HG03354 (cell line): ENCODE data around the gene A2ML1.
"Not testable (repeated sequence)": the region's sequence is repeated elsewhere in the genome, so short reads cannot be mapped to it uniquely, and the experiment has no call there.

Source experiments
- ATAC-seq: cut with Tn5 transposase; IDR thresholded peaks from one replicate; pipeline ENCODE4 v1.9.1; 2021; ENCODE audit warnings: mild to moderate bottlenecking; ENCODE audit not compliant: unreplicated experiment, poor library complexity, severe bottlenecking

A2ML1 gene

DNA sequence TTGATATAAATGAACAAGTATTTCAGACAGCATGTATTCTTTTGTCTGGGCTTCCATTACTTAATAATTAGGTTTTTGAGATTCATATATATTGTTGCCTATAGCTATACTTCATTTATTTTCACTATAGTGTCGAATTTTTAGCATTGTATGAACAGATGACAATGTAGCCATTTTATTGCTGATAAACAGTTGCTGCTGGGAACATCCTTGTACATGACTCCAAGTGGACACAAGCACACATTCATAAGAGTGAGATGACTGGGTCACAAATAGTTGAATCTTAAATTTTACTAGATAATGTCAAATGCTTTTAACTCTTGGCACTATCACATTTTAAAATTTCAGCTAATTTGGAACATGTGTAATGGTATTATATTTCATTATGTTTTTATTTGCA is 72.6 kb downstream of the A2ML1 start:
- no peak for ATAC-seq

DNA sequence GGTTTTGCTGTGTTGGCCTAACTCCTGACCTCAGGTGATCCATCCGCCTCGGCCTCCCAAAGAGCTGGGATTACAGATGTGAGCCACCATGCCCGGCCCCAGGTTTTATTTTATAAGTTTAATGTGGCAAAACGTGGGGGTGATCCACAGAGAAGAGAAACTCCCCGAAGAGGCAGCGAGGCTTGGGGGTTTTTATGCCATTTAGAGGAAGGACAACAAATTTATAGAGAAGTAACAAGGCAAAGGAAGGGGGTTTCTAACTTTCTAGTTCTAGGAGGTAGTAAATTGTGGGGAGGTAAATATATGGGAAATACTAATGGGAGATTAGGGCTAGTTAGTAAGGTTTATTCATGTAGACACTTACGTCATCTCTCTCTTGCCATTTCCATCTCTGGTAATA is 74.7 kb downstream of the A2ML1 start:
- ATAC-seq = no peak

DNA sequence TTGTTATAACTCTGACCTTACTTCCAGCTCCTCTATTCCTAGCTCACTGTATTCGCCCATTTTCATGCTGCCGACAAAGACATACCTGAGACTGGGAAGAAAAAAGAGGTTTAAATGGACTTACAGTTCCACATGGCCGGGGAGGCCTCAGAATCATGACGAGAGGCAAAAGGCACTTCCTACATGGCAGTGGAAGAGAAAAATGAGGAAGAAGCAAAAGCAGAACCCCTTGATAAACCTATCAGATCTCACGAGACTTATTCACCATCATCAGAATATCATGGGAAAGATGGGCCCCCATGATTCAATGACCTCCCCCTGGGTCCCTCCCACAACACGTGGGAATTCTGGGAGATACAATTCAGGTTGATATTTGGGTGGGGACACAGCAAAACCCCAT is 77.4 kb downstream of the A2ML1 start:
- ATAC-seq = no peak

DNA sequence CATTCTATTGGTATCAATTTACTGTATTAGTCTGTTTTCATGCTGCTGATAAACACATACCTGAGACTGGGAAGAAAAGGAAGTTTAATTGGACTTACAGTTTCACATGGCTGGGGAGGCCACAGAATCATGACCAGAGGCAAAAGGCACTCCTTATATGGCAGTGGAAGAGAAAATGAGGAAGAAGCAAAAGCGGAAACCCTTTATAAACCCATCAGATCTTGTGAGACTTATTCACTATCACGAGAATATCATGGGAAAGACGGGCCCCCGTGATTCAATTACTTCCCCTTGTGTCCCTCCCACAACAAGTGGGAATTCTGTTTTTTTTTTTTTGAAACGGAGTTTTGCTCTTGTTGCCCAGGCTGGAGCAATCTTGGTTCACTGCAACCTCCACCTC is 80.3 kb downstream of the A2ML1 start:
- not testable (repeated sequence) for ATAC-seq

DNA sequence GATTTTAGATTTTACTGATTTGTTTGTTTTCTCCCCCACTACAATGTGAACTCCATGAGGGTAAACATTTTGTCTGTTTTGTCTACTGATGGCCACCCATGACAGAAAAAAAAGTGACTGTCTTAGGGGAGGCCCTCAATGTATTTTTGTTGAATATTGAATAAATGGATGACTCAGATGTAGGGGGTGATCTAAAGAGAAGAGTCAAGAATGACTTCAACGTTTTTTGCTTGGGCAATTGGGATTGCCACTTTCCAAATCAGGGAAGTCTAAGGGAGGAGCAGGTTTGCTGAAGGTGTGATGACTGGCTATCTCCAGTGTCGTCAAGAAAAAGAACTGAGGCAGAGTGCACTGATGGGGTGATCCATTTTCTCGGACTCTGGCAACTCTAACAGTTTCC is 81.2 kb downstream of the A2ML1 start:
- ATAC-seq = no peak

GRCh38 chr12:8904665-8905064 is 82.2 kb downstream of the A2ML1 start:
- ATAC-seq = no peak

DNA sequence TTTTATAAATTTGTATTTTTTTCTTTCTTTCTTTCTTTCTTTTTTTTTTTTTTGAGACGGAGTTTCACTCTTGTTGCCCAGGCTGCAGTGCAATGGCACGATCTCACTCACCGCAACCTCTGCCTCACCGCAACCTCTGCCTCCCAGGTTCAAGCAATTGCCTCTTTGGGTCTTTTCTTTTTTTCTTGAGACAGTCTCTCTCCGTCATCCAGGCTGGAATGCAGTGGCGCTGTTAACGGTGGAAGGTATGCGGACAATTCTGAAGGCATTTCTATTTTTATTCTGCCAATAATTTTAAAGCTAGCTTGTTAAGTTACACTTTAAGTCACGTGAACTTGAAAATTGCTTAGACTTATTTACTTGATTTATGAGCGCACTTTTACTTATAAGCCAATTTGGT is 83.1 kb downstream of the A2ML1 start:
- no peak for ATAC-seq

- ATAC-seq = no peak
Measured at GRCh38 chr12:8906266-8907180, 84.1 kb downstream of the A2ML1 start.

DNA sequence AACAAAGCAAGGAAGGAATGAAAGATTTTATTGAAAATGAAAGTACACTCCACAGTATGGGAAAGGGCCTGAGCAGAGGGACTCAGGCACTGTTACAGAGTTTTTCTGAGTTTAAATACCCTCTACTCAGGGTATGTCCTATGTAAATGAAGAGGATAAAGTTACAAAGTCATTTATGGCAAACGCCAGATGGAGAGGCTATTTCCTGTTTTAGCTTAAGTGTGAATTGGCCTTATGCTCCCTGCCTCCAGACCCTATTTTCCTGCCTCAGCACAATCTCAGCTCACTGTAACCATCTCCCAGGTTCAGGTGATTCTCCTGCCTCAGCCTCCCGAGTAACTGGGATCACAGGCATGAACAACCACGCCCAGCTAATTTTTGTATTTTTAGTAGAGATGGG is 85.1 kb downstream of the A2ML1 start:
- no peak for ATAC-seq

DNA sequence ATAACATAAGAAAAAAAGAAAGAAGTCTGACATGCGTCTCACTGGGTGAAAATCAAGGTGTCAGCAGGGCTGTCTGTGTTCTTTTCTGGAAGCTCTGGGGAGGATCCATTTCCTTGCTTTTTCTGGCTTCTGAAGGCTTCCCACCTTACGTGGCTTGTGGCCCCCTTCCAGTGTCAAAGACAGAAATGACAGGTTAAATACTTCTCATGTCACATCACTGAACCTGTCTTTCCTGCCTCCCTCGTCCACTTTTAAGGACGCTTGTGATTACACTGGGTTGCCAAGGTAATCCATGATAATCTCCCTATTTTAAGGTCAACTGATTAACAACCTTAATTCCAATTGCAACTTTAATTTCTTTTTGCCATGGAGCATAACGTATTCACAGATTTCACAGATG is 87.3 kb downstream of the A2ML1 start:
- no peak for ATAC-seq

GRCh38 chr12:8911606-8912268 is 89.3 kb downstream of the A2ML1 start:
- no peak for ATAC-seq

DNA sequence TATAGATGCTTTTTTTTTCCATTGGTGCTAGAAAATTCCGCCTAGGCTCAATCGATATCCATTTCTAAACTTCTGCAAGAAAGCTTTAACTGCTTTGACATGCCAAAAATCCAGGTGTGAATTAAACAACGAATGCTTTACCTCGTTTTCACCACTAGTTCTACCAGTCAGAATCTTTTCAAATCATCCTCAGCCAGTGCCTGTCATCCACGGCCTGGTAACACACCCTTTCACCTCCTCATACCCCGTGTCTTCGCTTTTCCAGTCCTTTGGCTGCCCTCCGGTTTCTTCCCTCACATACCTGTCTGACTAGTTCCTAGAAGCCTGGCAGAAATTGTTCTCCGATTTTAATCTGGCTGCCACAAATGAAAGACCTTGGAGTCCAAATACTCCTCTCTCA is 90.5 kb downstream of the A2ML1 start:
- no peak for ATAC-seq

DNA sequence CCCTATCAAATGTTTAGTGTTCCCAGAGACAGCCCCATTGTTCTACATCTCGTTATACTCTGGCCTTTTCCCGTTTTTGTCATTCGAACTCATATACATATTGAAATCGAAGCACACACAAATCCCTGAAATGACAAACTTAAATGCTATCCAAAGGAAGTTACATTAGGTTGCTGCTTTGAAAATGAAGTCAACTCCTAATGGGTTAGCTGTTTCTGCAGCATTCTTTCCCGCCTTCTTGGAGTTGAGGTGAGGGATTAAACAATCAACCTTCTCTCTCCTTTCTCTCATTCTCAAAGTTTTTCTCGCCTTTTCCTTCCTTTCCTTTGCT is 91.2 kb downstream of the A2ML1 start:
- ATAC-seq = no peak

DNA sequence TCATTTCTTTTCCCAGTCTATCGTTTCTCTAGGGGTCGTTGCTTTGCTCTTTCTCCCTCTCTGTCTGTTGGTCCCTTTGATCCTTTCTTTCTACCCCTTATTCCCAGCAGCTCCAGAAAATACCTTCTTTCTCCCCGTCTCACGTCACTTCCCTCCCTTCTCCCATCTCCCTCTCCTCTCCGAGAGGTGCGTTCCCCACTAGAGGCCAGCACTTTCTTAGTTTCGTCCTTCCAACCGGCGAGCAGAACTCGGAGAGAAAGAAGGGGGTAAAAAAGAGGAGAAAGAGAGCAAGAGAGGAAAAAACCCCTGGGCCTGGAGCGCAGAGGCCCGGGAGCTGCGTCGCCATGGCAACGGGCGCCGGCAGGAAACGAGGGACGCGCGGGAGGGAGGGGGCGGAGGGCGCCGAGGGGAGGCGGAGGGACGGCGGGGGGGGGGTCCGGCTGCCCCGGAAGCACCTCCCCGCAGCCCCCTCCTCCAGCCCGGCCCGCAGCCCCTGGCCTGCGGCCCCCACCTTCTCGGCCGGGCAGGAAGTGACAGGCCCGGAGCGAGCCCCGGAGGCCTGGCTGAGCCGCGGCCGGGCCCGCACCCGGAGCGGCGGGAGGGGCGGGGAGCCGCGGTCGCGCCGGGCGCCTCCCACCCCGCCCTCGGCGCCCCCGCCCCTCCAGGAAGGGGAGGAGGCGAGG is 91.8 kb downstream of the A2ML1 start, which contains the start of gene PHC1:
PHC1 (plus strand) TSS at position 477 of the 683 bp plus-strand sequence. CDS start 3,169 bp downstream, outside the sequence.
- peak; percentile 71 for ATAC-seq

DNA sequence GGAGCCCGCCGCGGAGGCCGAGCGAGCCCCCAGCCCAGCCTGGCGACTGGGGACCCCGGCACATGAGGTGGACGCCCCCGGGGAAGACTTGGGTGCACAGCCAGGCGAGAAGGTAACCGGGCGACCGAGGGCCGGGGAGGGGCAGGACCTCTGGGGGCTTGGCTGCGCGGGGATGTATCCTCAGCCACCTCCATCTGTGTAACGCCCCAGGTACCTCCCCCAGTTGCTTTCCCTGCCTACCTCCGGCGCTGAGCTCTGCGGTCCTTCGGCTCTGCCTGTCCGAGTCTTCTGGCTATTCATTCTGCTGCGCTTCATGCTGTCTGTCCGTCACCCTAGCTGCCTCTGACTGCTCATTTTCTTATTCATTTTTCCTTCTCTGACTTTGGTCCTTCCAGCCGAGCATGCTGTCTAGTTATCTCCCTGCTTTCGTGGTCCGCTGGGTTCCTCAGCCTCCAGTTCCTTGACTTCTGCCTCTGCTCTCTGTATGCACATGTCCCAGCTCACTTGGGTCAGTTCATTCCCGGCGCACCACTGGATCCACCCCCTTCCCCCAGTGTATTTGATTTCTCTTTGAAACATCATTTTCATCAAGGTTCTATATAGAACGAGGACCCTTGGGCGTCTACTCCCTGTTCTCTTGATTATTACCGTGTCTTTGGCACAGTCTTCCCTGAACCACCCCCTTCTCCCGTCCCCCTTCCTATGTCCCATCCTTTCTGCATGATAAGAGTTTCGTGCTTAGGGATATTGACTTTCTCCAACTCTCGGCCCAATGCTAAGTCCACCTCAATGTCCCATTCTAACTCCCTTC is 92.5 kb downstream of the A2ML1 start:
- peak; percentile 77 for ATAC-seq

DNA sequence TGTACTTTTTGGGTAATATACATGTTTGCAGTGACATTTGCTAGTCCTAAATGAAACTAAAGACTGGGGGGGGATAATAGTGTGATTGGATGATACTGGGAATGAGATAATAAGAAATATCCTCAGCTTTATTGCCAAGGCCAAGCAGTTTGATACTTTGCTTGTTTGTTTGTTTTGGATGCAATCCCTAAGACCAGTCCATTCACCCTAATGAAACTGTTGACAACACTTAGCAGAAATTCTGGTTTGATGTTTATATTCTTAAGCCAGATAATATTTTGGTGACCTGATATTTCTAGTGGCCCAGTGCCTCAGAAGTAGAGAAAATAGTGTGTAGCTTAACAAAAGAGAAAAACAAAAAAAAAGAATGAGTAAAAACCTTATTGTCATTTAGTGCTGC is 93.7 kb downstream of the A2ML1 start:
- ATAC-seq = no peak

GRCh38 chr12:8917031-8917430 is 94.6 kb downstream of the A2ML1 start:
- no peak for ATAC-seq

DNA sequence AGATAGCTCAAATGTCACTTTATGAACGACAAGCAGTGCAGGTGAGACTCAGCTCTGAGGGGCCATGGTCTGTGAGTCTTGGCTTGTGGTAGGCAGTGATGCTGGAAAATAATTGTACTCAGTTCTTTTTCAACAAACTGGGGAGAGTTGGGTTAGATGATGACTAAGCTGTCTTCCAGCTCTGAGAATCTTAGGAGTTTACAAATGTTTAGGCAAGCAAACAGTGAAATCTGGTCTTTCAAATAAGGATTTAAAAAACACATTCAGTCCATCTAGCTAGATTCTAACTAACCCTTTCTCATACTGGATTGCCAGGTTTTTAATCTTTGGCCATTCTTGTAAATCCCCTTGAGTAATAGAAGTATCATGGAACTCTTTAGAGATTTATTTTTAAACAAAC is 95.3 kb downstream of the A2ML1 start:
- ATAC-seq = no peak

DNA sequence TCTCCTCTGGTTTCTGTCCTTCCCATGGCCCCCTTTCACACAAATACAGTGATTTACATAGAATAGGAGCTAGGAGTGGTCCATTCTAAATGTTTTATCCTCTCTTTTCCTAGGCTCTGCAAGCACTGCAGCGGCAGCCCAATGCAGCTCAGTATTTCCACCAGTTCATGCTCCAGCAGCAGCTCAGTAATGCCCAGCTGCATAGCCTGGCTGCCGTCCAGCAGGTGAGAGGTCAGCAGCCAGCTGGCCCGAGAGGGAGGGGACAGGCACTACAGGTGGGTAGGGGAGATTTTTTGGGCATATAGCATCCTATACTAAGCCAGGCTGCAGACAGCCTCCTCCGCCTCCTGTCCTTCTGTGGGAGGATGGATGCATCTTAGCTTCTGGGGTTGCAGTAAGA is 97.2 kb downstream of the A2ML1 start:
- ATAC-seq = not testable (repeated sequence)

DNA sequence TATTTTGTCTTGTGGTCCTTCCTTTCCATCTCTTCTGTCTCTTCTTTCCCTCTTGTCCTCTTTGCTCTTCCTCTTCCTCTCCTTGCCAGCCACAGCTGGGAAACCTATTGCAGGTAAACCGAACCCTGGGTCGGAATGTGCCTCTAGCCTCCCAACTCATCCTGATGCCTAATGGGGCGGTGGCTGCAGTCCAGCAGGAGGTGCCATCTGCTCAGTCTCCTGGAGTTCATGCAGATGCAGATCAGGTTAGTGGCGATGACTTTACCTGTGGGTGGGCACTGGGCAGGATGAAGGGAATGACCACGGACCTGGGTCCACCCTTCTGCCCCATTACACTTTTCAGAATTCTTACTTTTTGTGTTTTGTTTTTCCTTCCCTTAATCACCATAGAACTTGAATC is 100.1 kb downstream of the A2ML1 start:
- no peak for ATAC-seq
